Transverse colon (tissue), 3 donors: ENCODE data around the gene EIF3A.

ENCODE experiments used
- CTCF ChIP-seq, 5 experiments: fragments of 200-600 bp in 3 of 5; fragments of 450-650 bp in 2 of 5; sonication (generic) in 3 of 5; IDR thresholded peaks; 1 replicate in 2 of 5; 2 replicates in 3 of 5; pipeline ENCODE4 v1.5.1; 2016 to 2017; ENCODE audit warnings: antibody characterized with exemption in 5 of 5, inconsistent platforms in 3 of 5, mild to moderate bottlenecking in 2 of 5, moderate library complexity in 1 of 5
- EP300 ChIP-seq: sonication (generic); formaldehyde crosslinking; IDR thresholded peaks from one replicate; pipeline ENCODE4 v1.6.1; 2017; ENCODE audit warnings: antibody characterized with exemption, low read depth

- TF ChIP-seq CTCF (IDR thresholded peaks at IDR 0.05) (no peak), EP300 (no peak)
These were observed 49.0 kb downstream of the EIF3A start for GRCh38 chr10:119031496-119032059.
